Activated CD4-positive, alpha-beta T cell treated with anti-CD3 and anti-CD28 coated beads, Interleukin-2, amount 10 ng/mL, durations not matched to agents 24 days and 14 days (primary cell): ENCODE measurements around the gene PMFBP1. TPM values are rescaled to one million over a fixed set of nuclear protein-coding genes. Genes with fewer than 3 reads are reported as not detected.

Experiments used
- total RNA-seq: library from RNA; stranded (reverse); gene quantifications from 2 replicates; pipeline ENCODE4 v1.2.3, GENCODE V29; 2022

PMFBP1 gene
- total RNA-seq, 1 donor from 2014 or later = 0.21 TPM

Other genes starting within 250 kb of the PMFBP1 start
- gene PKD1L3, start 171.8 kb downstream of the PMFBP1 start, total RNA-seq = not detected in 2 replicates
- gene DHODH, start 163.4 kb downstream of the PMFBP1 start, total RNA-seq = 31.8 and 33.7 TPM in 2 replicates
- gene HP, start 117.7 kb downstream of the PMFBP1 start, total RNA-seq = not detected in 2 replicates
- not detected in 2 replicates for gene HPR, start 108.9 kb downstream of the PMFBP1 start, total RNA-seq
- gene TXNL4B, start 78.5 kb downstream of the PMFBP1 start, total RNA-seq = 23.4 and 23.7 TPM in 2 replicates
- gene DHX38, start 78.3 kb downstream of the PMFBP1 start, total RNA-seq = 91.0 and 98.1 TPM in 2 replicates